Loucy (cell line): Measurements from ENCODE around the gene SORT1.

ENCODE experiments used
- H2AFZ ChIP-seq: fragments of 200-600 bp; sonication (generic); 2 replicates; pipeline ENCODE4 v1.6.0; 2016; ENCODE audit warnings: antibody characterized with exemption, mild to moderate bottlenecking, low read length, moderate library complexity
- H3F3A ChIP-seq: fragments of 200-600 bp; 2 replicates; pipeline ENCODE4 v1.6.0; 2016; ENCODE audit warnings: antibody characterized with exemption, low read depth, mild to moderate bottlenecking
- H3K27me3 ChIP-seq: fragments of 200-600 bp; sonication (generic); 2 replicates; pipeline ENCODE4 v1.6.1; 2014; ENCODE audit warnings: low read length, mild to moderate bottlenecking; ENCODE audit not compliant: insufficient read depth, poor library complexity, severe bottlenecking
- H3K36me3 ChIP-seq: fragments of 200-600 bp; sonication (generic); 2 replicates; pipeline ENCODE4 v1.6.1; 2016; ENCODE audit warnings: low read length; ENCODE audit not compliant: insufficient read depth
- H3K4me1 ChIP-seq: fragments of 200-600 bp; sonication (generic); 2 replicates; pipeline ENCODE4 v1.5.1; 2014; ENCODE audit warnings: low read length, mild to moderate bottlenecking; ENCODE audit not compliant: insufficient read depth, poor library complexity, severe bottlenecking
- H3K4me2 ChIP-seq: fragments of 200-600 bp; sonication (generic); 2 replicates; pipeline ENCODE4 v1.6.0; 2014; ENCODE audit warnings: antibody characterized with exemption, low read length, low read depth, mild to moderate bottlenecking; ENCODE audit not compliant: poor library complexity, severe bottlenecking
- H3K4me3 ChIP-seq: fragments of 200-600 bp; sonication (generic); 2 replicates; pipeline ENCODE4 v1.5.1; 2014; ENCODE audit warnings: low read length, mild to moderate bottlenecking, mixed read lengths; ENCODE audit not compliant: poor library complexity, severe bottlenecking
- H3K79me2 ChIP-seq: fragments of 200-600 bp; sonication (generic); 2 replicates; pipeline ENCODE4 v1.6.1; 2014; ENCODE audit warnings: low read length; ENCODE audit not compliant: insufficient read depth
- H3K9ac ChIP-seq: fragments of 200-600 bp; sonication (generic); 2 replicates; pipeline ENCODE4 v1.6.0; 2014; ENCODE audit warnings: mild to moderate bottlenecking, low read depth, low read length, moderate library complexity; ENCODE audit not compliant: poor library complexity, severe bottlenecking
- H3K9me2 ChIP-seq: fragments of 200-600 bp; sonication (generic); replicated peaks from 2 replicates; pipeline ENCODE4 v1.6.1; 2016; ENCODE audit warnings: low read depth, low read length, mixed read lengths
- H3K9me3 ChIP-seq: fragments of 200-600 bp; sonication (generic); 2 replicates; pipeline ENCODE4 v1.6.1; 2014; ENCODE audit warnings: mild to moderate bottlenecking, antibody characterized with exemption, low read length, low read depth; ENCODE audit not compliant: insufficient read depth
- H4K20me1 ChIP-seq: fragments of 200-600 bp; sonication (generic); 2 replicates; pipeline ENCODE4 v1.6.0; 2014; ENCODE audit warnings: antibody characterized with exemption, low read length, mild to moderate bottlenecking; ENCODE audit not compliant: insufficient read depth, poor library complexity, severe bottlenecking
- CTCF ChIP-seq: fragments of 200-600 bp; sonication (generic); conservative IDR thresholded peaks from 2 replicates; pipeline ENCODE4 v1.5.1; 2014; ENCODE audit warnings: mild to moderate bottlenecking, antibody characterized with exemption, low read length
- EZH2phosphoT487 ChIP-seq: fragments of 200-600 bp; IDR thresholded peaks from 2 replicates; pipeline ENCODE4 v1.6.1; 2018; ENCODE audit warnings: antibody characterized with exemption, mild to moderate bottlenecking, moderate library complexity, borderline replicate concordance

Gene SORT1

GRCh38 chr1:109351457-109351856 is 46.3 kb downstream of the SORT1 start:
- Histone ChIP-seq H3K36me3 (peaks cover 27% of the 10 kb centered on the region; the same call in 1 of the 2 replicates), H3K79me2 (no peaks in the 10 kb centered on the region), H3K27me3 (no peaks in the 10 kb centered on the region), H3K4me1 (no peaks in the 10 kb centered on the region), H4K20me1 (no peaks in the 10 kb centered on the region), H3K4me2 (no peak overlapping the region), H3F3A (no peaks in the 10 kb centered on the region; the same call in 1 of the 2 replicates), H3K4me3 (no peak overlapping the region), H3K9me2 (no peaks in the 10 kb centered on the region), H3K9ac (no peak overlapping the region), H2AFZ (no peak overlapping the region), H3K9me3 (no peaks in the 10 kb centered on the region)
- TF ChIP-seq EZH2phosphoT487 (no peak), CTCF (no peak)

- Histone ChIP-seq H3K9ac (no peak overlapping the region), H2AFZ (no peak overlapping the region), H3K9me2 (no peaks in the 10 kb centered on the region), H3K36me3 (peaks cover 30% of the 10 kb centered on the region; the same call in 1 of the 2 replicates), H3K4me3 (no peak overlapping the region), H3K4me2 (no peak overlapping the region), H3K79me2 (no peaks in the 10 kb centered on the region), H3F3A (no peaks in the 10 kb centered on the region; the same call in 1 of the 2 replicates), H3K4me1 (no peaks in the 10 kb centered on the region), H3K27me3 (no peaks in the 10 kb centered on the region), H4K20me1 (no peaks in the 10 kb centered on the region), H3K9me3 (no peaks in the 10 kb centered on the region)
- TF ChIP-seq CTCF: no peak
- TF ChIP-seq EZH2phosphoT487: no peak
Measured at GRCh38 chr1:109350655-109351054, 47.1 kb downstream of the SORT1 start.

- Histone ChIP-seq H3K79me2 (no peaks in the 10 kb centered on the region), H3K36me3 (peaks cover 35% of the 10 kb centered on the region; the same call in 1 of the 2 replicates), H3K4me1 (no peaks in the 10 kb centered on the region), H3K4me3 (no peak overlapping the region), H4K20me1 (no peaks in the 10 kb centered on the region), H3K27me3 (no peaks in the 10 kb centered on the region), H3K4me2 (no peak overlapping the region), H3K9me2 (no peaks in the 10 kb centered on the region), H2AFZ (no peak overlapping the region), H3K9me3 (no peaks in the 10 kb centered on the region), H3F3A (no peaks in the 10 kb centered on the region; the same call in 1 of the 2 replicates), H3K9ac (no peak overlapping the region)
- no peak for TF ChIP-seq EZH2phosphoT487
- no peak for TF ChIP-seq CTCF
Measured at GRCh38 chr1:109350182-109350581, 47.5 kb downstream of the SORT1 start.
